ENCODE measurements around the gene PTPRJ. TPM values are rescaled to one million over a fixed set of nuclear protein-coding genes. Genes with fewer than 3 reads are reported as not detected.
A peak's percentile ranks its signal among the peaks of the same experiment; 100 is the strongest.

PTPRJ gene
- total RNA-seq, 1 donor from 2014 or later, result 34.9 TPM

DNA sequence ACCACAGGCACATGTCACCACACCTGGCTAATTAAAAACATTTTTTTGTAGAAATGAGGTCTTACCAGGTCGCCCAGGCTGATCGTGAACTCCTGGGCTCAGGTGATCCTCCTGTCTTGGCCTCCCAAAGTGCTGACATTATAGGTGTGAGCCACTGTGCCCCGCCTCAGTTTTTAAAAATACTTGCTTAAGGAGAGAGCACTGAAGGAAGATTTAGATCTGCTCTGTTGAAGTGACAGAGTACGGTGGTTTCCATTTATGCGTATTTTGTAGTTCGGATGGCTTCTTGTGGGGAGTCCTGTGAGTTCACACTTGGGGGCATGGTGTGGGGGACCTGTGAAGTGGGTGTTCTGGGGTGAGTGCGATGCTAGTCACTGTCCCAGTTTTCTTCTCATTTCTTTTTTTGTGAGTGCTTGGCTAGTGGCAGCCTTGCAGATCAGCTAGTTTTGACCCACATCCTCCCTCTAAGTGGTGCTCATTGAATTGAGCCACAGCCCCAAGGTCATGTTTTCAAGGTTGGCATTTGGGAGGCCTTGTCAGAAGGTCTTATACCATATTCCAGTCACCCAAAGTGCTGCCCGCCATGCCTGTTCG is 31.5 kb downstream of the PTPRJ start:
- Histone ChIP-seq H3K4me1 (peaks cover 19% of the 10 kb centered on the region), H3K27ac (no peak overlapping the region), H3K27me3 (no peaks in the 10 kb centered on the region), H3K9me3 (no peaks in the 10 kb centered on the region), H3K36me3 (no peaks in the 10 kb centered on the region), H3K4me3 (no peak overlapping the region)
- TF ChIP-seq, protein P1, sequence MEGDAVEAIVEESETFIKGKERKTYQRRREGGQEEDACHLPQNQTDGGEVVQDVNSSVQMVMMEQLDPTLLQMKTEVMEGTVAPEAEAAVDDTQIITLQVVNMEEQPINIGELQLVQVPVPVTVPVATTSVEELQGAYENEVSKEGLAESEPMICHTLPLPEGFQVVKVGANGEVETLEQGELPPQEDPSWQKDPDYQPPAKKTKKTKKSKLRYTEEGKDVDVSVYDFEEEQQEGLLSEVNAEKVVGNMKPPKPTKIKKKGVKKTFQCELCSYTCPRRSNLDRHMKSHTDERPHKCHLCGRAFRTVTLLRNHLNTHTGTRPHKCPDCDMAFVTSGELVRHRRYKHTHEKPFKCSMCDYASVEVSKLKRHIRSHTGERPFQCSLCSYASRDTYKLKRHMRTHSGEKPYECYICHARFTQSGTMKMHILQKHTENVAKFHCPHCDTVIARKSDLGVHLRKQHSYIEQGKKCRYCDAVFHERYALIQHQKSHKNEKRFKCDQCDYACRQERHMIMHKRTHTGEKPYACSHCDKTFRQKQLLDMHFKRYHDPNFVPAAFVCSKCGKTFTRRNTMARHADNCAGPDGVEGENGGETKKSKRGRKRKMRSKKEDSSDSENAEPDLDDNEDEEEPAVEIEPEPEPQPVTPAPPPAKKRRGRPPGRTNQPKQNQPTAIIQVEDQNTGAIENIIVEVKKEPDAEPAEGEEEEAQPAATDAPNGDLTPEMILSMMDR (IDR thresholded peaks at IDR 0.05), result no peak
- intact Hi-C loops (cut with DNase I), result no loop called here
- peak; percentile 10 for ATAC-seq
- DNase-seq, result no peak

- ATAC-seq (peak; percentile 72), DNase-seq (peak; percentile 74)
- Histone ChIP-seq H3K27me3 (no peaks in the 10 kb centered on the region), H3K36me3 (no peaks in the 10 kb centered on the region), H3K4me1 (peaks cover 32% of the 10 kb centered on the region), H3K9me3 (no peaks in the 10 kb centered on the region), H3K27ac (peak overlapping the region; percentile 38), H3K4me3 (no peak overlapping the region)
- TF ChIP-seq, protein P1 (IDR thresholded peaks at IDR 0.05), result no peak
- intact Hi-C loops (cut with DNase I), result no loop called here
These were observed 33.0 kb downstream of the PTPRJ start for GRCh38 chr11:48013269-48013901.

DNA sequence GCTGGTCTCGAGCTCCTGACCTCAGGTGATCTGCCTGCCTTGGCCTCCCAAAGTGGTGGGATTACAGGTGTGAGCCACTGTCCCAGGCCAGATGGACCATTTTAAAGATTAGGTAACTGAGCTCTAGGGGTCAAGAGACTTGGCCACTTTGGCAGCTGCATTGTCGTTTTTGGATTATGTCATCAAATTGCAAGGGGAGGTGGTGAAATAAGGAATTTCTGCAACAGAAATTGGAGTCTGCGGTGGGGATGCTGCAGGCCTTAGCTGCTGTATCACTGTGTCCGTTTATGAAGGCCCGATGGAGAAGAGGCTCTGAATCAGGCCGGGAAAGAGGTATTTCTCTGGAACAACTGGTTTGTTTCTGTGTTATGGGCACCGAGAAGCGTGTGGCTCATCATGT is 34.6 kb downstream of the PTPRJ start:
- H3K4me1 ChIP-seq, result peaks cover 45% of the 10 kb centered on the region
- no peaks in the 10 kb centered on the region for H3K27me3 ChIP-seq
- H3K4me3 ChIP-seq, result no peak overlapping the region
- TF ChIP-seq, protein P1 (IDR thresholded peaks at IDR 0.05), result no peak
- H3K9me3 ChIP-seq, result no peaks in the 10 kb centered on the region
- H3K27ac ChIP-seq, result no peak overlapping the region
- H3K36me3 ChIP-seq, result no peaks in the 10 kb centered on the region
- intact Hi-C loops (cut with DNase I), result no loop called here
- ATAC-seq (no peak), DNase-seq (no peak)

DNA sequence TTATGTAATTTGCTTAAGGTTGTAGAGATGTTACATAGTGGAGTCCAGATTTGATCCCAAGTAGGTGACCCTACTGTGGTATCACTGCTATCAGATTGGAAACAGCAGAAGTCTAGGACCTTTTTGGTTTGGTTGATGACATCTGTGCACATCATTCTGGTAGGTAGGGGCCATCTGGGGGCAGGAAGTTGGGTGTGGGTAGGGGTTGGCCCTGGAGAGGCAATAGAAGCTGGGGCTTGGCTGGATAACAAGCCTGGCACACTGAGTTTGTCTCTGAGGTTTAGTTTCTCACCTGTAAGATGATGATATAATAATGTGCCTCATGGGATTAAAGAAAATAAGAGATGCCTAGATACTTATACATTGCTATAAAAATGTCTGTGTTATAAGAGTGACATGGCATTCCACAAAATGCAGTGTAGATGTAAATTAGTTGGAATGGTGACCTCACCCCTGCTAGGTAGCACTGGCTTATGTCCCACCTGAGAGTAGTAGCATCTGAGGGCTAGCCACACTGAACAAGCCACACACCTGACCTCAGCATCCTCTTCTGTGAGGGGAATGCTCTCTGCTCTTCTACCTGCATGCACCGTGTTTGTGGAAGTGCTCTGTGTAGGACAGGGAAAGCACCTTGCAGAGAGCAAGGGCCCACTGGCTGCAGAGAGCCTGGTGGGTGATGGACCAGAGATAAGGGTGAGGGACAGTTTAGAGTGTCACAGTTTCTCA is 36.9 kb downstream of the PTPRJ start:
- TF ChIP-seq, protein P1 (IDR thresholded peaks at IDR 0.05), result no peak
- no peaks in the 10 kb centered on the region for H3K9me3 ChIP-seq
- DNase-seq (no peak), ATAC-seq (no peak)
- peaks cover 40% of the 10 kb centered on the region for H3K4me1 ChIP-seq
- H3K27ac ChIP-seq, result no peak overlapping the region
- H3K4me3 ChIP-seq, result no peak overlapping the region
- intact Hi-C loops (cut with DNase I), result no loop called here
- no peaks in the 10 kb centered on the region for H3K27me3 ChIP-seq
- H3K36me3 ChIP-seq, result no peaks in the 10 kb centered on the region

- Histone ChIP-seq H3K27me3 (no peaks in the 10 kb centered on the region), H3K9me3 (no peaks in the 10 kb centered on the region), H3K4me1 (peaks cover 40% of the 10 kb centered on the region), H3K4me3 (no peak overlapping the region), H3K27ac (no peak overlapping the region), H3K36me3 (no peaks in the 10 kb centered on the region)
- intact Hi-C loops (cut with DNase I), result no loop called here
- TF ChIP-seq, protein P1 (IDR thresholded peaks at IDR 0.05), result no peak
- DNase-seq (no peak), ATAC-seq (no peak)
These were observed 37.6 kb downstream of the PTPRJ start for GRCh38 chr11:48017831-48018527.
